HL-60/S4 (cell line): ENCODE data around the gene CD40LG.

Source experiments
- in situ Hi-C: fragments of 300-500 bp; cut with MboI; formaldehyde crosslinking; loops from 2 replicates; pipeline ENCODE4 v1.14.3; 2022; ENCODE audit warnings: low sequenced_read_pairs

Gene CD40LG

GRCh38 chrX:136646602-136647239 lies 1.2 kb upstream of the CD40LG start:
- in situ Hi-C loops = no loop called here

GRCh38 chrX:136650811-136651210 lies 2.9 kb downstream of the CD40LG start:
- in situ Hi-C loops = no loop called here

GRCh38 chrX:136652822-136653723 lies 5.1 kb downstream of the CD40LG start:
- in situ Hi-C loops = no loop called here

- in situ Hi-C loops = no loop called here
Observed at GRCh38 chrX:136656361-136656964, 8.5 kb downstream of the CD40LG start.

GRCh38 chrX:136658151-136658550 lies 10.2 kb downstream of the CD40LG start:
- in situ Hi-C loops = no loop called here

- in situ Hi-C loops = no loop called here
Observed at GRCh38 chrX:136659174-136659573, 11.2 kb downstream of the CD40LG start.

GRCh38 chrX:136660896-136661295 lies 12.9 kb downstream of the CD40LG start:
- in situ Hi-C loops = no loop called here

- in situ Hi-C loops = no loop called here
Observed at GRCh38 chrX:136662104-136662503, 14.1 kb downstream of the CD40LG start.

- in situ Hi-C loops = no loop called here
Observed at GRCh38 chrX:136662976-136663375, 15.0 kb downstream of the CD40LG start.

GRCh38 chrX:136665258-136665900 lies 17.4 kb downstream of the CD40LG start:
- in situ Hi-C loops = no loop called here

- in situ Hi-C loops = no loop called here
Observed at GRCh38 chrX:136666088-136666487, 18.1 kb downstream of the CD40LG start.

GRCh38 chrX:136667446-136668168 lies 19.6 kb downstream of the CD40LG start:
- in situ Hi-C loops = no loop called here

- in situ Hi-C loops = no loop called here
Observed at GRCh38 chrX:136671006-136671610, 23.1 kb downstream of the CD40LG start.

GRCh38 chrX:136674270-136674985 lies 26.5 kb downstream of the CD40LG start:
- in situ Hi-C loops = no loop called here

- in situ Hi-C loops = no loop called here
Observed at GRCh38 chrX:136679531-136679930, 31.6 kb downstream of the CD40LG start.

- in situ Hi-C loops = no loop called here
Observed at GRCh38 chrX:136684120-136684519, 36.2 kb downstream of the CD40LG start.

GRCh38 chrX:136687457-136687856 lies 39.5 kb downstream of the CD40LG start:
- in situ Hi-C loops = no loop called here

- in situ Hi-C loops = no loop called here
Observed at GRCh38 chrX:136689436-136689835, 41.5 kb downstream of the CD40LG start.

- in situ Hi-C loops = no loop called here
Observed at GRCh38 chrX:136691028-136691809, 43.3 kb downstream of the CD40LG start.
